Stimulated activated CD8-positive, alpha-beta memory T cell treated with anti-CD3 and anti-CD28 coated beads, Interleukin-4, amount 100 ng/mL, for 4 hours (primary cell): Measurements from ENCODE around the gene SNX27.

ENCODE experiments used
- DNase-seq, 2 donors: peaks; one replicate each; pipeline ENCODE4 v3.0.0-alpha.2; 2020; ENCODE audit warnings: low read depth in 2 of 2, low spot score in 1 of 2

SNX27 gene

GRCh38 chr1:151611832-151612500, at the start of gene SNX27:
Gene SNX27 (plus strand): TSS chr1:151612050. CDS start chr1:151612202, 152 bp downstream.
- DNase-seq: peak; percentile 68 to 81

- no peak for DNase-seq
Measured at GRCh38 chr1:151562661-151563060, 49.2 kb upstream of the SNX27 start.

DNA sequence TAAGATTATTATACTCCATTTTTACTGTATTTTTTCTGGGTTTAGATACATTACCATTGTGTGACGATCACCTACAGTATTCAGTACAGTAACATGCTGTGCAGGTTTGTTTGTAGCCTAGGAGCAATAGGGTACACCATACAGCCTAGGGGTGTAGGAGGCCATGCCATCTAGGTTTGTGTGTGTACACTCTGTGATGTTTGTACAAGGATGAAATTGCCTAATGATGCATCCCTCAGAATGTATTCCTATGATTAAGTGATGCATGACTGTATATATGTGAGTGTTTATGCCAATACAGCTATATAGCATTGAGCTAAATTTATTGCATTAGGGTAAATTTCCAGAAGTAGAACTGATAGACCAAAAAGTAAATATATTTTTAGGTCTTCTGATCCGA, 48.5 kb upstream of the SNX27 start:
- no peak for DNase-seq

DNA sequence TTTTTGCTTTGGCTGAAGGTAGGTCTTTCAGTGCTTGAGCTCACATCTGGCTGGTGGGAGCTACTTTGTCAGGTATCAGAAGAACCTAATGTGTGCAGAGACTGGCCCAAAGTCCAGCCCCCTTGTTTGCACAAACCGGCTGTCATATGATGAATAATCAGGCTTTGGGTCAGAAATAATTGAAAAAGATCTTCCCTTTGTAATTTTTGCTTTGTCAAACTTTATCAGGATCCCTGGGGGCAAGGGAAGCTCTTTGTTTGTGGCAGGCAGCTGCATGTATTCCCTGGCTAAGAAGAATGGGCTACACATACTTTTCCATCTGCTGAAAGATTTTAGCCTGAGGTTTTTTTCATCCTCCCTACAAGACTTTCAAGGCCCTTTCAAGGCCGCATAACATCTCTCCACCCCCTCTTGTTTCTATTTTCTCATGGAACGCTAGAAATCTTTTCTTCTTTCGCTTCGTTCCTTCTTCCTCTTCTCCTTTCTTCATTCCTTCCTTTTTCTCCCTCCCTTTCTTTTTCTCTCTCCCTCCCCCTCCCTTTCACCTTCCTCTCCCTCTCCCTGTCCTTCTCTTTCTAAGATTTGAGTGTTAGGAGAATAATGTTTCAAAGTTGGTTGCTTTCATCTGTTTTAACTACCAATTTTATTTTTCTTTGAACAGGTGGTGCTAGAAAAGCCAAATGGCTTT, 46.2 kb upstream of the SNX27 start:
- DNase-seq: no peak

DNA sequence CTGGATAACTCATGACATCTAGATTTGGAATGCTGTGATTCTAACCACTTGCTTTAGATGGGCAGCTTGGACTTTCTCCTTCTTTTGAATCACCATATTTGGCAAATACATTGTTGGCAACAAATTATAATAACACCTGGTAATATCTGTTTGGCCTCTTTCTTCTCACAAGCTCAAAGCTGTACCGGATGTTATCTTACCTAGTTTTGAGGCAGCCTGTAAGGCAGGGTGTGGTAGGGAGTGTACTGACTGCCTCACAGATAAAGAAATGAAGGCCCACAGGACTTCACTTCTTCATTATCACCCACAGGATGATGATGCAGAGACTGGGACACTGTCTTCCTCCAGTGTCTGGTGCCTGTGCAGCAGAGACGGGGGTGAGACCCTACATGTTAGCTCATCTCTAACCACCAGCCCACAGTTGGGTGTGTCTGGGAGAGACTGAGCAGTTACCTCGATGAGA, 43.2 kb upstream of the SNX27 start:
- no peak for DNase-seq

GRCh38 chr1:151570819-151571218, 41.0 kb upstream of the SNX27 start:
- DNase-seq: no peak

DNA sequence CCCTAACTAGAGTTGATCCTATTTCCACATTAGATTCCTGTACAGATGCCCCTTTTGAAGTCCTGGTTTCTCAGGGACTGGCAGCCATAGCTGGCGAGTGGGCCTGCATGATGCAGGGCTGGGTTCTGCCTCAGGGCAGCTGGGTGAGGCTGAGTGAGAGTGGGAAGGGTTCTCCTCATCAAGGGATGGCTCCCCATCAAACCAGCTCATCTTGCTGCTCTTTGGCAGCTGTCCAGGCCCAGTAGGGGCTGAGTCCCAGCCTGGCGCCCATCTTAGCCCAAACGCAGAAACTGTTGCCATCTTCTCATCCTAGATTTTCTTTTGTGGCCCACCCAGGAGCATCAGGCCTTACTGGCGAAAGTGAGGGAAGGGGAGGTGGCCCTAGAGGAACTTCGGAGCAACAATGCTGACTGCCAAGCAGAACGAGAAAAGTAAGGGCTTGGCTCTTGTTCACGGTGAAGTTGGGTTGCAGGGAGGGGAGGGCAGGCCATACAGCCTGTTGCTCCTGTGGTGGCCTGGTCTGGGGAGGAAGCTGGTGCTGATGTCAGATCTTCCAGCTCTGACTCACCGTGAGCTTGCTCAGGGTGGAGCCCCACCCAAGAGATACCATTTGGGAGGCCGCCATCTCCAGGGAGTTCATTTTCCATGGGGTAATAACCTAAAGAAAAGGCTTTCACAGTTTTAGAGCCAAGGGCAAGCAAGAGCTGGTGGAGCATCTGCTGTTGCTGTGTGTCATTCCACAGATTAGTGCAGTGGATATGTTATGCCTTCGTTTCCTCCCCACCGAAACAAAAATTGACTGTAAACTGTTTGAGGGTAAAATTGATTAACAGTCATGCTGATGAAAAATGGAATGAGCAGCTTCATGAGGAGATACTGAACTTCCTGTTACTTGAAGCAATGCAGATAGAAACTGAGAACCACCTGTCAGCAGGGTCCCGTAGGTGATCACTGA, 37.0 kb upstream of the SNX27 start:
- DNase-seq: no peak

- no peak for DNase-seq
Measured at GRCh38 chr1:151577173-151577572, 34.7 kb upstream of the SNX27 start.

DNA sequence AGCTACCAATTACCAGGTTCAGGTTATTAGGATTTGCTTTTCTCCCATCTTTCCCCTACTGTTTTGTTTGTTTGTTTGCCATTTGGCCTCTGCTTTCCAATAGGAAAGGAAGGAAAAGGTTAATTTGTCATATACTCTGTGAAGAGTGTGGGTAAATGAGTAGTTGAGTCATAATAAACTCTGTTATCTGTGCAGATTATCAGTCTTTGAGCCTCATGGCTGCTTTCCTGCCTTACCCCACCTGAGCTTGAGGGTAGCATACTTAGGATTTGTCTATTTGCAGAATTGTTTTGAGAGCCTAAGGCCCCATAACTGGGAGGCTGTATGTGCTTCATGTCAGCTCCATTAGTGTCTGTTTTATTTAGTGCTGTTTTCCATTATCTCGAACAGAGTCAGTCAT, 32.9 kb upstream of the SNX27 start:
- DNase-seq: no peak

DNA sequence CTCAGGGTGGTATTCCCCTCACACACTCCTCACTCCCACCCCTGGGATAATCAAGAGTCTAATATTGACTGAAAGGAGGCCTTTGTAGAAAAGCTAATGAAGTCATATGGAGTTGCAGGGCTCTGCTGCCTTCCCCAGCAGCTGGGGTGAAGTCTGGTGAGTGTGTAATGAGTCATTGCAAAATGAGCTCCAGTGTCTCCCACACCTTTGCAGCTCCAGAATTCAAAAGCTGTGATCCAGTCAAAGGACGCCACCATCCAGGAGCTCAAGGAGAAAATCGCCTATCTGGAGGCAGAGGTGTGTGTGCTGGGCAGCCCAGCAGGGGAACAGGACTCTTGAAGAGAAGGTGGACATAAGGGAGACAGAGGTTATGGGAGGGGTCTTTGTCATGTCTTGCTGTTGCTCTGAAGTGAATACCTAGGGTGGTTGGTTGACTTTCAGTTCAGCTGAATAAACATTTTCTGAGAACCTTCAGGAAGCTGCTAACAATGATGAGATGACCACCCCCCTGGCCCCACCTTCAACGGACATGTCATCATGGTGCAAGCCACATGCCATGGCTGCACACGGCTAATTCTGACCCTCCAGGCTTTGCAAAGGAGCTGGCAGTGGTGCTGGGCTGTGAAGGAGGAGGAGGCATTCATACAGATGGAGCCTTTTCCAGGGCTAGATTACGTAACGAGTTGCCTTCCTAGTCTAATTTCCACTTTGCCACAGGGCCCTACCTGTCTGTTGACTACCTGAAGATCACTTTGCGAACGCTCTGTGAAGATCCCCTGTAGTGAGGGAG, 32.2 kb upstream of the SNX27 start:
- DNase-seq: no peak

DNA sequence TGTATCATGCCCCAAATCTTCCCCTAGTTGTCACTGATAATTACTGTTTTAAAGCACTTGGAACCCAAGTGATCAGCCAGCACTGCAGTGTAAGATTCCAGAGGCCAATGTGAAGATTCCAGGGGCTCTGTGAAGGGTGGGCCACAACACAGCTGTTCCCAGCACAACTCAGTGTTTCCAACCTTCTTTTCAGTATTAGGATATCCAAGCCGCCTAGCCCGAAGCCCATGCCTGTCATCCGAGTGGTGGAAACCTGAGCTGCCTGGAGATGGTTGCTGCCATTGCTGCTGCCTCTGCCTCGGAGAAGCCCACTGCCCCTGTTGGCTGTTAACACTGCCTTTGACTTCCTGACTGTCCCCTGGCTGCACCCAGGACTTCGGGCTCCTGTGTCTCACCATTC, 30.4 kb upstream of the SNX27 start:
- DNase-seq: no peak

- DNase-seq: no peak
Measured at GRCh38 chr1:151581921-151582320, 29.9 kb upstream of the SNX27 start.

GRCh38 chr1:151583796-151584195, 28.1 kb upstream of the SNX27 start:
- no peak for DNase-seq

- DNase-seq: no peak
Measured at GRCh38 chr1:151584278-151584677, 27.6 kb upstream of the SNX27 start.

GRCh38 chr1:151584780-151585179, 27.1 kb upstream of the SNX27 start:
- no peak for DNase-seq

DNA sequence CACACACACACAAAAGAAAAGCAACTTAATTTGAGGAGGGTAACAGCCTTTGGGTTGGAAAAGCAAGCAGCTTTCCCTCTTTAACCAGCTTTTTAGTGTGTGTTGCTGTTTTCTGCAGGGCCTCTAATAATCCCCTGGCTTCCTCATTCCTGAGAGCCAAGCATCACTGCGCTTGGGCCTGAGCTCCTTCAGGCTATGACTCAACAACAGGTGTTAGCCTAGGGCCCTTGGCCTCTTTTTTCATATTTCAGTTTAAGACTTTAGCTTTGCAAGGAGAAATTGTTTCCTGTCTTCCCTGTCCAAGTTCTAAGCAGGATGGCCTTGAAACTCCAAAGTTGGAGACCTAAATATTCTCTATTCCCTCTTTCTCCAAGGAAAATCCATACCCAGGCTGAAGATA, 26.2 kb upstream of the SNX27 start:
- DNase-seq: no peak

DNA sequence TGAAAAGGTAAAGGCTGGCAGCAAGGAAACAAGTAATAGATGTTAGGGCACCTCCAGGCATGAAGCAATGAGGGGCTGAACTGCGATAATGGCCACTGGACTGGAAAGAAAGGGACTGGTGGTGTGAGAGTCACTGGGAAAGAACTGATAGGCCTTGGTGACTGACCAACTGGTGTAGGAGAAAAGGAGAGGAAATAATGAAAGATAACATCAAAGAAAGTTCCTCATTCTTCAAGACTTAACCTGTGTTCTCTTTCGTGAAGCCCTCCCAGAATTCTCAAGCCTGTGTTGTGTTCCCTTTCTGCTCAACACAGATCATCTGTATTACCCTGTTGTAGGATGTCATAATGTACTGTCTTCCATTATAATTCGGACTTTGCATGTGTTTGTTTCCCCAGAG, 20.9 kb upstream of the SNX27 start:
- no peak for DNase-seq

DNA sequence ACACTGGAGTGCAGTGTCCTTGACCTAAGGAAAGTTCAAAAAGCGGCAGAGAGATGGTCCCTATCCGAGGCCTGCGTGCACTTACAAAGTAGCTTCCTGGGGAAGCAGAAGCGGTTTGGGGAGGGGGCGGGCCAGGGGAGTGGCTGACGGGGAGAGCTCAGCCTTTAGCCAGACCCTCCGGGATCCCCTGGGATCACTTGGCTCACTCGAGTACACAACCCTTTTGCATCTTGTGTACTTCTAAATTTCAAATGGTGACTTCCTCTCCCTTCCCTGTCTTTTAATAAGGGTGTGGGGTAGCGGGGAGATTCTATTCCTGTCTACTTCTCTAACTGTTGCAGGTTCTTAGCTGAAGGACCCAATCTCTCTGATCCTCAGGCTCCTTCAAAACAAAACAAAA, 18.1 kb upstream of the SNX27 start:
- no peak for DNase-seq

- DNase-seq: peak; percentile 60 to 65
Measured at GRCh38 chr1:151594143-151594625, 17.7 kb upstream of the SNX27 start.

GRCh38 chr1:151596166-151596953, 15.5 kb upstream of the SNX27 start:
- no peak for DNase-seq
